ENCODE data around the gene KCNJ18.
"Not testable (repeated sequence)": the region's sequence is repeated elsewhere in the genome, so short reads cannot be mapped to it uniquely, and the experiment has no call there.

KCNJ18 gene

GRCh38 chr17:21705021-21705601 is 12.8 kb downstream of the KCNJ18 start:
- no peak for DNase-seq

GRCh38 chr17:21705746-21706145 is 13.4 kb downstream of the KCNJ18 start:
- not testable (repeated sequence) for DNase-seq

DNA sequence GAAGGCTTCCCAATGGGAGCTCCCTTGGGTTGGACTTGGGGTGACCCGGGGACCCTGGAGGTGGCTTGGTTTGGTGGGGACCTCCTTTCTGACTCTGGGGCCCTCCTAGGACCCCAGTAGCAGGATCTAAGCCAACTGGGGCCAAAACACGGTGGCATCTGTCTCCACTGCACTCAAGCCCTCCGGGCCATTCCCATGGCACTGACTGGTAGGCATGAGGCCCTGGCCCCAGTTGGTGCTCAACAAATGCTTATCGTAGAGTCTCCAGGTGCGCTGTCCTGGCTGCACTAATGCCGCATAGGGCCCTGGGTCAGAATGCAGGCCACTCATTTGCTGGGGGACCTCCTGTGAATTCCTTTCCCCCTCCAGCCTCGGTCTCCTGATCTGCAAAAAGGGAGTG is 14.2 kb downstream of the KCNJ18 start:
- not testable (repeated sequence) for DNase-seq

DNA sequence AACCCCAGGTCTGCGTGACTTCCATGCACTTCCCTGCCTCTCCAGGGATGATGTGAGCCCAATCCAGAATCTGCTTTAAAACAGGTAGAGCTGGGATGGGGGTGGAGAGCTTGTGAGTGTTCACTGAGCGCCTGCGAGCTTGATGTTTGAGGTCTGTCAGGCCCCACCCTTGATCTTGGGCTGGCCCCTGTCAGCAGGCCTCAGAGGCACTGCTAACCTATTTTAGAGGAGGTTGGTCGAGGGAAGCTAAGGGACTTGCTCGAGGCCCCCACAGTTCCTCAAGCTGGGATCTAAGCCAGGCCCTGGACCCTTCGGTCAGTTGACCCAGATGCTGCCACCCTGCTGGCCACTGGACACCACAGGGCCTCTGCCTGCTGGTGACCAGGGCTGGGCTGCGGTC is 14.8 kb downstream of the KCNJ18 start:
- DNase-seq = not testable (repeated sequence)

DNA sequence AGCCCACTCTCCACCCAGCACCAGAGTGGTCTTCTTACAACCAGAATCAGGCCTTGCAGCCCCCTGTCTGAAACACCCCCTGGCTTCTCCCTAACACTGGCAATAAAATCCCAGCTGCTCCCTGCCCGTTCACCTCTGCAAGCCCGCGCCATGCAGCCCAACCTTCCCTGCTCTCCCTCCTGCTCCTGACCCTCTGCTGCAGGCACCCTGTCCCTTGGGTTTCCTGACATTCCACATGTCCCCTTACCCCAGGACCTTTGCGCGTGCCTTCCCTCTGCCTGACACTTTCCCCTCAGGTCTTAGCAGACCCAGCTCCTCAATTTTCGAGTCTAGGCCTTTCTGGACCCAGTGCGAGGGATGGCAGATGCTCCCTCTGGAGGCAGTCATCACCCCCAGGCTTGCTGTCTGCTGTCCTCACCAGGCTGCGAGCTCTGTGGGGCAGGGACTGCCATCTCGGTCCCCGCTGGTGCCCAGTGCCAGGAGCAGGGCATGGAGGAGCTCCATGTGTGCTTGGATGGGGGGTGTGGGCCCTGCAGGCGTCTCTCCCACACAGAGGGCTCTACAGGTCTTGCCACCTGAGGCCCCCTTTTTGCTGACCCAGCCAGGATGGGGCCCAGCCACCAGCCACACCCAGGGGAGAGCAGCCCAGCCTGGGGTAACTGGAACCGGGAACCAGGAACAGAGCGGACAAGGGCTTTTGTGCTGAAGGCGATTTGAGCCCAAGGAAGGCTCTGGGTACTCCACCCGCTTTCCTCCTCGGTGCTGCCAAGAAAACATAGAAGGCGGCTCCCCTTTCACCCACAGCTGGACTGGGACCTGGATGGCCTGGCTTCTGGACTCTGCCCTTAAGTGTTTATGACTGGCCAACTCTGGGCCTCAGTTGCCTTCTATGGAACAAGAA is 15.6 kb downstream of the KCNJ18 start:
- not testable (repeated sequence) for DNase-seq

GRCh38 chr17:21708612-21709535 is 16.6 kb downstream of the KCNJ18 start:
- not testable (repeated sequence) for DNase-seq

DNA sequence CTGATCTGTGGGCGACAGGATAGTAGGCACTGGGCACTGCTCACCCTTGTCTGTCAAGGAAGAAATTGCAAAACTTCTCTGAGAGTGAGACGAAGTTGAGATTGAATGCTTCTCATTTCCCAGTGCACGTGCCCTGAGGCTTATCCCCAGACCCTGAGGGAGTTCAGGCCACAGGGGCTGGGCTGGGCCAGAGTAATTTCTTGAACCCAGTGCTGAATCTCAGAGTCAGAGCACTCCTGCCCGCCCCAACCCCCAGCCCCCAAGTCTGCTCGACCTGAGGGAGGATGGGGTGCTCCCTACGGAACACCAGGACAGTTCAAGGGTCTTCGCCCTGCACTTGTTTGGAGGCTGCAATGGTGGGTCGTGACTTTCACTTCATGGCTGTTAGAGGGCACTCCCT is 17.7 kb downstream of the KCNJ18 start:
- not testable (repeated sequence) for DNase-seq

- not testable (repeated sequence) for DNase-seq
Observed at GRCh38 chr17:21710486-21710885, 18.2 kb downstream of the KCNJ18 start.

GRCh38 chr17:21711182-21711581 is 18.9 kb downstream of the KCNJ18 start:
- DNase-seq = no peak

DNA sequence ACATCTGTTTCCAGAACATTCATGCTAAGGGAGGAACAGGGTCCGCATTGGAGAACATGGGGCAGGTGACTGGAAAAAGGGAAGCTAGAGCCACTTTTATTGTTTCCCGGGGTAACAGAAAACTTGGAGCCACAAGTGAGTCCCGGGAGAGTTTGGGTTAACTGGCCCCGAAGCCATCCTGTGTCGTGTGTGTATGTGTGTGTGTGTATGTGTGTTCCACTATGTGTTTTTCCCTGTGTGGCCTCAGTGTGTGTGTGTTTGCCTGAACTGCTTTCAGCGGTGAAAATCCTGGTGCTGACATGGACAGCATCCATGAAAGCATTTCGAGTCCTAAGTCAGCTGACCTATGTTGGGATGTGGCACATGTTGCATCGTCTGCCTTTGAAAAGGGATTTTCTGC is 20.7 kb downstream of the KCNJ18 start:
- not testable (repeated sequence) for DNase-seq

DNA sequence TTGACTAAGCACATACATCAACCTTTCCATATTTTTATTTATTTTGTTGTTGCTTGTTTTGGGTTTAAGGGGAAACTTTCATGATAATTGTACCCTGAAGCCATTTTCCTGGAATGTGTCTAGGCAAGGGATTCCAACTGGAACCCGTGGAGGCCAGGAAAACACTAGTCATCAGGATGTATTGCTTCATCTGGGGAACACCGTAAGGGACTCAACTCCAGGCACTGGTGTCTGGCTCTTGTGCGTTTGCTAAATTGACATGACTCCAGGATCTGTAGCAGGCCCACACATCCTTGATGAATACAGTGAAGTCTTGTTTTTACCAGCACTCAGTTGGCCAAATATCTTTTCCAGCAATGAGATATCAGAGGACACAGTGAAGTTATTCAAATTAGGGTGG is 21.3 kb downstream of the KCNJ18 start:
- DNase-seq = not testable (repeated sequence)

GRCh38 chr17:21714676-21715075 is 22.4 kb downstream of the KCNJ18 start:
- not testable (repeated sequence) for DNase-seq

- not testable (repeated sequence) for DNase-seq
Observed at GRCh38 chr17:21715877-21716276, 23.6 kb downstream of the KCNJ18 start.

DNA sequence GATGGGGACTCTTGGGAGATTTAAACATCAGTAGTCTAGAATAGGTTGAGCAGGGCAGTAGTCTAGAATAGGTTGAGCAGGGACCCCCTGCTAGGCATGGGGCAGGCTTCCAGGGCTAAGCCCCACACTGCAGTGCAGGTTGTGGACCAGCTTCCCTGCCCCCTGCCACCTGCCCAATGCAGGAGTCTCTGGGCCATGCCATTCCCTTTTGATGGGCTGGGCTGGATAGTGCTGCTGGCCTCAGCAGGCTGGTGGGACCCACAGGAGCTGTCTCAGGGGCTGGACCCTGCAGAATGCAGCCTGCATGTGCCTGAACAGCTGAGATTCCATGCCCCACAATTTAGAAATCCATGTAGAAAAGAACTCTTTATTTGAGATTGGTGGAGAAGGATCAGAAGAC is 26.6 kb downstream of the KCNJ18 start:
- not testable (repeated sequence) for DNase-seq

DNA sequence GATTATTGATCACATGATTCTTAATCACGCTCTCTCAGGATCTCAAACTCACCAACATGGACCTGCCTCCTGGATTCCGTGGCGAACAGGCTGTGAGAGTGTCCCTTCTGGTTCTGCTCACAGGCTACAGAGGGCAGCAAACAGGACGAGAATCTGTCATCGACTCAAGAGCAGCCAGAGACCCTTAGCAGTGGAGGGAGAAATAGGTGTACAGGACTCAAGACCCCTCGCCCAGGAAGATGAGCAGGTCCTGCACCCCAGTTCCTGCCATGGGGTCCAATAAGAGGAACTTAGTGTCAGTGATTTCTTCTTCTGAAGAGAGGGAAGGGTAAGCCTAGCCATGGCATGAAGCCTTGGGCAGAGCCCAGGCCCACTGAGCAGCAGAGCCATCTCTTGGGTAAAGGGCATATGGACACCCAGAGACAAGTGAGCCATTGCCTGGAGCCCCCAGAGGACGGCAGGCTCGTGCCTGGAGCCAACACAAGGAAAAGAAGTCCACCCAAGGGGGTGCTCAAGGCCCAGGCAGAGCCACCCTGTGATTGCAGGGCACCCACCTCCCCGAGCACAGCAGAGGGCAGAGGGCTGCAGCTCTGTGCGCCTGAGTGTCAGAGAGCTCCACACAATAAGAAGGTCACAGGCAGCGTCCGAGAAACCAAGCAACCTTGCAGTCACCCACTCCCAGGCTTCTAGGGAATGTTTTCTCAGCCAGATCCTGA is 27.3 kb downstream of the KCNJ18 start:
- DNase-seq = not testable (repeated sequence)

GRCh38 chr17:21720566-21720965 is 28.2 kb downstream of the KCNJ18 start:
- not testable (repeated sequence) for DNase-seq

DNA sequence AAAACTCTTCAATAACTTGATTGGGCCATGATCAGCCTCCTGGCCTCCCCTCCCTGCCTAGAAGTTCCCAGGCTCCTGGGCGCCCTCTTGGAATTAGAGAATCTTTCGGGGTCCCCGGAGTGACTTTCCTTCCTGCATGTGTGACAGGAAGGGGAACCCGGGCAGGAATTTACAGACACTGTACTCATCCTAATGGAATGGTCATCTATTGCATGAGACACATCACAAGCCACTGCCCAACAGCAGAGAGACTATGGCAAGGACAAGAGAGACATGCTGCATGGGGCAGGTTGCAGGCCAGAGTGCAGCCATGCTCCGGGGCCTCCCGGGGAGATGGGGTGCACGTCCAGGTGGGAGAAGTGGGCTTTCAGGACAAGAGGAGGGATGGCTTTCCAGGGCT is 29.9 kb downstream of the KCNJ18 start:
- not testable (repeated sequence) for DNase-seq

- DNase-seq = not testable (repeated sequence)
Observed at GRCh38 chr17:21724216-21725006, 32.1 kb downstream of the KCNJ18 start.

- not testable (repeated sequence) for DNase-seq
Observed at GRCh38 chr17:21731076-21731475, 38.8 kb downstream of the KCNJ18 start.

DNA sequence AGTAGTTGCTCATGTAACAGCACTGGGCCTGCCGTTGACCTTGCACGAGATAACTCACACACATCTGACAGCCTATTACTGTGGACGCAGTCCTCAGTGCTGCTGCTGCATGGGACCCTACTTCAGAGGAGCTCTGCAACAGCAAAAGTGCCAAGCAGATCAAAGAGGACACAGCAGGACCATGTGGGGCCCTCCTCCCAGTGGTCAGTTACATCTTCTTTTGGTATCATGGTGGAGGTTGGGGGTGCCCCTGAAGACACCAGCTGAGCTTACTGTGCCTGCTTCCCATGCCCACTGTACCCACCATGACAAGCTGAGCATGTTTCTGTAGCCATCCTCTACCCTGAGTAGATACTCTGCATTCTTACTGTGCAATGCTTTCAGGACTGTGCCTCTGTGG is 41.6 kb downstream of the KCNJ18 start:
- DNase-seq = not testable (repeated sequence)

GRCh38 chr17:21735814-21736213 is 43.5 kb downstream of the KCNJ18 start:
- not testable (repeated sequence) for DNase-seq

Measured in effector CD4-positive, alpha-beta T cell (primary cell).